H9 (cell line): ENCODE results near the gene CACNB2. TPM values are rescaled to one million over a fixed set of nuclear protein-coding genes. Genes with fewer than 3 reads are reported as not detected.

ENCODE experiments used
- DNase-seq: peaks from one replicate; pipeline ENCODE4 v3.0.0-alpha.2; 2017
- H2AFZ ChIP-seq: one replicate; pipeline ENCODE4 v1.6.1; 2013; ENCODE audit warnings: mild to moderate bottlenecking, low read length, control low read depth, moderate library complexity
- H2AK5ac ChIP-seq: 2 replicates; pipeline ENCODE4 v1.6.1; 2013; ENCODE audit warnings: low read length, control low read depth, mixed read lengths; ENCODE audit not compliant: insufficient read length
- H2BK120ac ChIP-seq: one replicate; pipeline ENCODE4 v1.6.1; 2013; ENCODE audit warnings: low read depth, mild to moderate bottlenecking, low read length, control low read depth, inconsistent platforms; ENCODE audit not compliant: poor library complexity, severe bottlenecking
- H2BK12ac ChIP-seq: 2 replicates; pipeline ENCODE4 v1.6.1; 2013; ENCODE audit warnings: low read length, control low read depth, mixed read lengths, low read depth; ENCODE audit not compliant: insufficient read length
- H2BK15ac ChIP-seq: 2 replicates; pipeline ENCODE4 v1.6.1; 2013; ENCODE audit warnings: low read depth, low read length, control low read depth
- H2BK20ac ChIP-seq: one replicate; pipeline ENCODE4 v1.6.1; 2013; ENCODE audit warnings: low read depth, mild to moderate bottlenecking, low read length, control low read depth, inconsistent platforms; ENCODE audit not compliant: poor library complexity, severe bottlenecking
- H2BK5ac ChIP-seq: 2 replicates; pipeline ENCODE4 v1.6.1; 2013; ENCODE audit warnings: low read length, control low read depth, mixed read lengths; ENCODE audit not compliant: insufficient read length
- H3K14ac ChIP-seq: 2 replicates; pipeline ENCODE4 v1.6.1; 2013; ENCODE audit warnings: low read length, control low read depth; ENCODE audit not compliant: insufficient read depth
- H3K18ac ChIP-seq: 2 replicates; pipeline ENCODE4 v1.6.1; 2013; ENCODE audit warnings: low read depth, mild to moderate bottlenecking, mixed read lengths, low read length, control low read depth; ENCODE audit not compliant: insufficient read length
- H3K23ac ChIP-seq: 2 replicates; pipeline ENCODE4 v1.6.1; 2013; ENCODE audit warnings: low read length, control low read depth, mixed read lengths, low read depth; ENCODE audit not compliant: insufficient read length
- H3K23me2 ChIP-seq: 2 replicates; pipeline ENCODE4 v1.6.1; 2013; ENCODE audit warnings: low read depth, mild to moderate bottlenecking, mixed read lengths, low read length, control low read depth; ENCODE audit not compliant: insufficient read length, poor library complexity, severe bottlenecking
- H3K27ac ChIP-seq: 2 replicates; pipeline ENCODE4 v1.5.1; 2013; ENCODE audit warnings: low read length, control low read depth, mixed read lengths, low read depth; ENCODE audit not compliant: insufficient read length
- H3K27me3 ChIP-seq: 2 replicates; pipeline ENCODE4 v1.6.1; 2013; ENCODE audit warnings: low read length, control low read depth, inconsistent platforms; ENCODE audit not compliant: insufficient read depth
- H3K4ac ChIP-seq: 2 replicates; pipeline ENCODE4 v1.6.1; 2013; ENCODE audit warnings: low read depth, mild to moderate bottlenecking, control low read depth, inconsistent platforms, low read length, moderate library complexity
- H3K4me1 ChIP-seq: 2 replicates; pipeline ENCODE4 v1.6.1; 2013; ENCODE audit warnings: low read length, control low read depth, inconsistent platforms; ENCODE audit not compliant: insufficient read depth
- H3K4me2 ChIP-seq: 2 replicates; pipeline ENCODE4 v1.6.1; 2013; ENCODE audit warnings: low read length, control low read depth, mixed read lengths; ENCODE audit not compliant: insufficient read length, insufficient read depth
- H3K56ac ChIP-seq: 2 replicates; pipeline ENCODE4 v1.6.1; 2013; ENCODE audit warnings: low read depth, mild to moderate bottlenecking, mixed read lengths, low read length, control low read depth; ENCODE audit not compliant: insufficient read length
- H3K79me1 ChIP-seq: 2 replicates; pipeline ENCODE4 v1.6.1; 2013; ENCODE audit warnings: low read depth, mild to moderate bottlenecking, moderate library complexity, low read length, control low read depth, inconsistent platforms; ENCODE audit not compliant: insufficient read depth, poor library complexity, severe bottlenecking
- H3K79me2 ChIP-seq: 2 replicates; pipeline ENCODE4 v1.6.1; 2013; ENCODE audit warnings: low read length, control low read depth, inconsistent platforms; ENCODE audit not compliant: insufficient read depth
- H3K9ac ChIP-seq: 2 replicates; pipeline ENCODE4 v1.6.1; 2013; ENCODE audit warnings: low read length, control low read depth, mixed read lengths; ENCODE audit not compliant: insufficient read length; ENCODE audit errors: extremely low read depth
- H3K9me3 ChIP-seq: one replicate; pipeline ENCODE4 v1.6.1; 2013; ENCODE audit warnings: low read depth, low read length, inconsistent platforms; ENCODE audit not compliant: control insufficient read depth
- H3T11ph ChIP-seq: one replicate; pipeline ENCODE4 v1.6.1; 2013; ENCODE audit warnings: mild to moderate bottlenecking, low read length, control low read depth, inconsistent platforms
- H4K20me1 ChIP-seq: one replicate; pipeline ENCODE4 v1.6.1; 2013; ENCODE audit not compliant: control insufficient read depth, insufficient read length, insufficient read depth
- H4K5ac ChIP-seq: 2 replicates; pipeline ENCODE4 v1.6.1; 2013; ENCODE audit warnings: low read depth, mild to moderate bottlenecking, mixed read lengths, low read length, control low read depth; ENCODE audit not compliant: insufficient read length
- H4K8ac ChIP-seq: replicated peaks from 2 replicates; pipeline ENCODE4 v1.6.1; 2013; ENCODE audit warnings: low read length, control low read depth, mixed read lengths, low read depth; ENCODE audit not compliant: insufficient read length
- H4K91ac ChIP-seq: 2 replicates; pipeline ENCODE4 v1.6.1; 2013; ENCODE audit warnings: low read depth, mild to moderate bottlenecking, moderate library complexity, mixed read lengths, low read length, control low read depth; ENCODE audit not compliant: insufficient read length
- H3K27ac Mint-ChIP-seq, 3 experiments: 2 replicates in 2 of 3; 3 replicates in 1 of 3; pipeline ENCODE4 v1.8.0; 2020 to 2021; ENCODE audit warnings: mixed read lengths in 3 of 3, mild to moderate bottlenecking in 1 of 3, moderate library complexity in 1 of 3
- H3K27me3 Mint-ChIP-seq: 2 replicates; pipeline ENCODE4 v1.8.0; 2021; ENCODE audit warnings: low read depth, mild to moderate bottlenecking, moderate library complexity, mixed read lengths
- H3K36me3 Mint-ChIP-seq, 3 experiments: 2 replicates in 2 of 3; 3 replicates in 1 of 3; pipeline ENCODE4 v1.8.0; 2020 to 2021; ENCODE audit warnings: low read depth in 3 of 3, mixed read lengths in 3 of 3; ENCODE audit not compliant: insufficient read depth in 1 of 3
- H3K4me1 Mint-ChIP-seq, 2 experiments: 2 replicates each; pipeline ENCODE4 v1.8.0; 2020; ENCODE audit warnings: mixed read lengths in 2 of 2
- H3K4me3 Mint-ChIP-seq, 2 experiments: 2 replicates in 1 of 2; 3 replicates in 1 of 2; pipeline ENCODE4 v1.8.0; 2020 to 2021; ENCODE audit warnings: mild to moderate bottlenecking in 2 of 2, mixed read lengths in 2 of 2, moderate library complexity in 1 of 2
- H3K9me3 Mint-ChIP-seq, 2 experiments: 2 replicates in 1 of 2; 3 replicates in 1 of 2; pipeline ENCODE4 v1.8.0; 2020; ENCODE audit warnings: mild to moderate bottlenecking in 2 of 2, mixed read lengths in 2 of 2, moderate library complexity in 1 of 2
- CTCF ChIP-seq: fragments of 200-600 bp; sonication (generic); conservative IDR thresholded peaks from 3 replicates; pipeline ENCODE4 v1.8.0; 2021; ENCODE audit warnings: antibody characterized with exemption, mild to moderate bottlenecking
- WGBS: extraction: QIAGEN DNeasy Blood & Tissue Kit; methylation state at CpG from one replicate; pipeline ENCODE4 v1.1.7; 2013; ENCODE audit warnings: missing lambda C conversion rate, low lambda C conversion rate, mixed read lengths; ENCODE audit not compliant: insufficient read length; ENCODE audit errors: extremely low coverage; 5-methylcytosine and 5-hydroxymethylcytosine counted together
- total RNA-seq: library from RNA; stranded (reverse); gene quantifications from 2 replicates; pipeline ENCODE4 v1.2.1, GENCODE V29; 2021

The CACNB2 gene
- total RNA-seq, 1 experiment from 2014 or later, result 2.6 TPM

DNA sequence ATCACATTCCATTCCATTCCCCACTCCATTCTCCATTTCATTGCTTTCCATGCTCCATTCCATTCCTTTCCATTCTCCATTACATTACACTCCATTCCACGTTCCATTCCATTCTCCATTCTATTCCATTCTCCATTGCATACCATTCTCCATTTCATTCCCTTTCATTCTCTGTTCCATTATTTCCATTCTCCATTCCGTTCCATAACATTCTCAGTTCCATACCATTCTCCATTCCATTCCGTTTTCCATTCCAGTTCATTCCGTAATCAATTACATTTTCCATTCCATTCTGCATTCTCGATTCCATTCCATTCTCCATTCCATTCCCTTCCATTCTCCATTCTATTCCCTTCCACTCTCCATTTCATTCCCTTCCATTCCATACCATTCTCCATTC lies 424.8 kb downstream of the CACNB2 start:
- WGBS, result 100% methylated on average over 5 of the region's 5 CpGs
- H2BK120ac ChIP-seq, result no peak overlapping the region

More for the DNA sequence above, 424.8 kb downstream of the CACNB2 start:
- Mint-ChIP-seq H3K9me3 (no peaks in the 10 kb centered on the region), H3K4me1 (no peaks in the 10 kb centered on the region), H3K27ac (no peak overlapping the region), H3K4me3 (no peak overlapping the region), H3K36me3 (no peaks in the 10 kb centered on the region), H3K27me3 (no peaks in the 10 kb centered on the region)
- H4K8ac ChIP-seq, result no peak overlapping the region
- H3K9ac ChIP-seq, result no peak overlapping the region
- H2AK5ac ChIP-seq, result peak overlapping the region; percentile 80
- no peak overlapping the region for H2AFZ ChIP-seq
- H4K5ac ChIP-seq, result no peak overlapping the region
- DNase-seq, result no peak
- H3K9me3 ChIP-seq, result peaks cover 97% of the 10 kb centered on the region
- no peaks in the 10 kb centered on the region for H3K23me2 ChIP-seq
- no peak overlapping the region for H2BK15ac ChIP-seq
- H2BK5ac ChIP-seq, result no peak overlapping the region
- H3K79me2 ChIP-seq, result no peaks in the 10 kb centered on the region
- H3K79me1 ChIP-seq, result no peaks in the 10 kb centered on the region
- H3K4me2 ChIP-seq, result no peak overlapping the region
- no peak overlapping the region for H3K18ac ChIP-seq
- no peaks in the 10 kb centered on the region for H4K20me1 ChIP-seq
- no peak overlapping the region for H3K4ac ChIP-seq
- H2BK20ac ChIP-seq, result no peak overlapping the region
- no peak overlapping the region for H3T11ph ChIP-seq
- H4K91ac ChIP-seq, result no peak overlapping the region
- no peak overlapping the region for H3K14ac ChIP-seq
- no peak for TF ChIP-seq CTCF
- H3K27ac ChIP-seq, result no peak overlapping the region
- H3K23ac ChIP-seq, result no peak overlapping the region
- H3K27me3 ChIP-seq, result no peaks in the 10 kb centered on the region
- H3K4me1 ChIP-seq, result no peaks in the 10 kb centered on the region
- H3K56ac ChIP-seq, result no peak overlapping the region
- H2BK12ac ChIP-seq, result no peak overlapping the region
